Medulla oblongata (tissue), 1 donor: ENCODE data around the gene ITPR1.

Experiments used
- DNase-seq: peaks from one replicate; pipeline ENCODE4 v3.0.0-alpha.2; 2015; ENCODE audit errors: extremely low spot score

Gene ITPR1

DNA sequence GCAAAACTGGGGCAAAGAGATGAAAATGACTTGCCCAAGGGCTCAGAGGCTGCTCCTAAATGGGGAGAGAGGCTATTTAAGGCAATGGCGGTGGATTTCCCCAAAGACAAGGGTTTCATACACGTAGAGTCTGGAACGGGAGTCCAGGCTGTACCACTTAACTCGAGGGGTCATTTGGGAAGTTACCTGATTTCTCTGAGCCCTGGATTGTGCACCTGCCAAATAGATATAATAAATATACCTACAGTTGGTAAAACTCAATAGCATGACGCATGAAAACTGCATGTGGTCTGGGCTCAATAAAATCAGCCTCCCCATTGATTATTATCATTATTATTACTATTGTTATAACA, 1.3 kb upstream of the ITPR1 start:
- no peak for DNase-seq

DNA sequence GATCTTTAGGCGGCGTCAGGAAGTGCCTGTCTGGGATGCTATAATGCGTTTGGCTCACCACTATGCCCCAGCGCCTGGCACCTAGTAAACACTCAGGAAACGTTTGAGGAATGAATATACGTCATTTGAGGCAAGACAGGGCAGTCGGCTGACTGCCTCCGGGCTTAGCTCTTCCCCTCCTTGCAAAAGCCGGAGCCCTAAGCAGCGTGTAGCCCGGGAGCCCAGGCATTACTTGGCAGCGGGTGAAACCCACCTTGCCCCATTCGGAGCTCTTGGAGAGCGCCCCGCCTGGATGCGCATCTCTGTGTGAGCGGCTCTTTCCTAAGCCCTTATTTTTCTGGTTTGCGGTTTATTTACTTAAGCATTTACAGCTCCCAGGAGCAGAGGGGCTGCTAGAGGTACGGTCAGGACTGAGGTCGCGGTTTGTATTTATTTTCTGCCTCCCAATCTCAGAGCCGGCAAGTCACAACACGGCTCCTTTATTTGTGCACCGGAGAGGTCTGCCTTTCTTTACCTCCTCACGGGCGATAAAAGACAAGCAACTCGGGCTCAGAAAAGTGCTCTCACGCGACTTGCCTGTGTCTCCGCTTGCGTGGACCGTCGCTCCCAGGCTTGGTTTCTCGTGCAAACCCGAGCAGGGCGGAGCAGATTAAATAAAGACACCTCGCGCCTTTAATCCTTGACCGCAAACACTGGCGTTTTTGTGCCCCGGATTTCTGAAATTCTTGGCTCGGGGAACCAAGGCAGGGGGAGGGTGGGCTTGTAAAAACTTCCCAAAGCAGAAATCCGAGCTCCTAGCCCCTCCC, 737 bp upstream of the ITPR1 start:
- DNase-seq: peak; percentile 38

DNA sequence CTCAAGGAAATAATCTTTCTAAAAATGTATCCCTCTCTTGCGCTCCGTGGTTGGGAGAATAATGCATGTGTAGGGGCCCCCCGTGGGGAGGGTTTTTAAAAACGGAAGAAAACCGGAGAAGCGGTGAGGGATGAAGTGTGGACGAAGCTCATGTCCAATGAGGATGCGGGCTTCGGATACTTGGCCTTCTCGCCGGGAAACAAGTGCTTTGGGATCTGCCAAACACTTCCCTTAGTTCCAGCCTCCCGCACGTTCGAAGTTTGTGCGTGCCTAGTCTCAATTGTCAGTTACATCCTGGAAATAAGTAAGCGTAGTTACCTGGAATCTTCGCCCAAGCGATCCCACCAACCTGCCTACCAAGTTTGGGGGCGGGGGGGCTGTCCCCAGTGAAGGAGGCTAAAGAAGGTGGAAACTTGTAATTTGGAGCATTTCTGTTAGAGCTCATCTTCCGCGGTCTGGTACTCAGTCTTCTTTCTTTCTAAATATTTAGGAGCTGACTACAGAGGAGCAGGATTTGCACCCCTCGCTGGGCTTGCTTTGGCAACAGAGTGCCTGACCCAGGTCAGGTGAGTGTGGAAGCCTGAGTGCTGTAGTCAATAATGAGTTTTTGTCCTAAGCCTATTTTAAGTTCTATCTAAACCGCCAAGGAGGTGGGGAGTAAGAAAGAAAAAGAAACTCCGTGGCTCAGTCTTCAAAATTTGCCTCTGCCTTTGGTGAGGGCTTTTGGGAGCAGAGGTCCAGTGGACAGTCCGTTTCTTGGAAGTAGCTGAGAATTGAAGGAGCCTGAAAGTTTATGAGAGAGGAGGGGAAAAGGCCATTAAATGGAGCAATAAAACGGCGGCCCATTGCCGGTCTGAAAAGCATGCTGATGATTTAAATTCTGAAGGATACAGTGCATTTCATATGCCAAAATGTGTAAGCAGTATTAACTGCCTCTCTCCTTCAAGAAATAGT, 1.1 kb downstream of the ITPR1 start:
- peak; percentile 38 for DNase-seq

DNA sequence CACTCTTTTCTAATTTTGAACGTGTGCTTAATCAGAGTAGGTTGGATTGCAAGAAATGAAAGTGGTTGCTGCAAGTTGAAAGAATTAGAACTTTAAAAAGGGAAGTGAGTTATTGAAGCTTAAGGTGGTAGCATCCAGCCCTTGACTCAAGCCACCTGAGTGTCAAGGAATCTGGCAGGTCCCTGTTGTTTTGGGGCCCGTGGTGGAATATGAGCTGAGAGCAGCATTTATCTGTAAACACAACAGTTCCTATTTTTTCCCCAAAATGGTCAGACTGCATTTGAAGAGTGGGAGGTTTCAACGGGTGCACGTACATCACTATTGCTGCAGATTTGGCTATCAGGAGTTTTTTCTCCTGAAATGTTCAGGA, 1.7 kb downstream of the ITPR1 start:
- DNase-seq: no peak

DNA sequence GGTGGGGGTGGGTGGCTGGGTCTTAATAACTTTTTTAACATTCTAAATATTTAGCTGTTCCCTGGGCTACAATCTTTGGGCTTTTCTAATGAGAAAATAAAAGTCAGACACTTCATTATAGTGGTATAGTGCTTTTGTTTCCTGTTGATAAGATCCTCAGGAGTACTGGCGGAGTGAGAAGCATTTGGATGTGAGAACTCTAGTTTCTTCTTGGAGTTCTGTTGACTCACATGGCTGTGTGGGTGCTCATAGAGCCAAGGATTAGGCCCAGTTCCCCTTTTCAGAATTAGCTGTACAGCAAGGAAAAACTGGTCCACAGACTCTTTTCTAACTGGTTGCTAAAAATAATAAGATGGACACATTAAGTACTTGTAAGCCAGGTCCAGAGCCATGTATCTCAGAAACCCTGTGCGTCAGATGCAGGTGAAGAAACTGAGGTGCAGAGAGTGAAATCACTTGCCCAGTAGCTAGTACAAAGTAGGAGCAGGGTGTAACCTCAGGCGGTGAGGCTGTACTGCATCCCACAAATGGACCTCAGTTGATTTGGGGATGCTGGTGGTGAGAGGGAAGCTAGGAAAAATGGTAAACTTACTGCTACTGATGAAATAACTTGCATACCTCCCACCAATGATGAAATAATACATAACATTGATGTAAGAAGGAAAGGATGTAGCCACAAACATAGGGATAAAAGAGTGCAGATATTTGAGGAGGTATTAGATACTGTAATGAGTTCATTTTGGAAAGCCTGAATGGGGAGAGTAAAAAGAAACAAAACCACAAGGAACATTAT, 2.3 kb downstream of the ITPR1 start:
- peak; percentile 48 for DNase-seq

DNA sequence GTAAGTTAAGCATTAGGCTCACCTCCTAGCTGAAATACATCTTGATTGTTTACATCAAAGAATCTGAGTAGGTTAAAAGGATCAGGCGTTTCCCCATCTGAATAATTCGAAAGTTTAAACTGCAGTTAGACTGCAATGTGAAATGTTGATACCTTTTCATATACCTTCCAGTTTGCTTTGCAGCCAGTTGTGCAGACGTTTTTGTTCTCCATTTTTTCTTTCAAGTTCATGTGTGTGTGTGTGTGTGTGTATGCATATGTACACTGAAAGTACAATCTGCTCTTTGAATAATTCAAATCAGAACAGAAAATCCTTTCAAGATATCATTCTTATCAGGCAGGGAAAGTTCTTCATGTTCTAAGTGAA, 2.9 kb downstream of the ITPR1 start:
- DNase-seq: no peak

DNA sequence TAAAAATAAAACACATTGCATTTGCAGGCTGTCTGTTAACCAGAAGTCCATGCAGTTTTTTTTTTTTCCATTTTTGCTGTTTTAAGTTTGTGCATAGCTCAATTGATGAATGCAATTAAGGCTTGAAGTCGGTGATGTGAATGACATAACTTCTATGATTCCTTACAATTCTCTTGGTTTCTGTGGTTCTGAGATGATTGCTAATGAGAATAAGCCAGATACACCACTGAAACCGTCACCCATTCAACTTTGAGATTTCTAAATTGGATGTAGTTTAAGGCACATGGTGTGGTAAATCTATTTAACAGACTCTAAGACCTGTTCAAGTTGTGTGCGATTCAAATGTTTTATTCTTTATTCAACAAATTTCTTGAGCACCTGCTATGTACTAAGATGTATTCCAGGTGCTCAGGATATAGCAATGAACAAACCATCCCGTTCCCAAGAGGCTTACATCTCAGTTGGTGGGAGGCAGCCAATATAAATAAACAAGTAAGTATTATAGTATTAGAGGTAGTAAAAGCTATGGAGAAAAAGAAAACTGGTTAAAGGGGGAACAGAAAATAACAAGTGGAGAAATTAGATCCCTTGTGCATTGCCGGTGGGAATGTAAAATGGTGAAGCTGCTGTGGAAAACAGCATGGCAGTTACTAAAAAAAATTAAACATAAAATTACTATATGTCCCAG, 4.0 kb downstream of the ITPR1 start:
- no peak for DNase-seq

DNA sequence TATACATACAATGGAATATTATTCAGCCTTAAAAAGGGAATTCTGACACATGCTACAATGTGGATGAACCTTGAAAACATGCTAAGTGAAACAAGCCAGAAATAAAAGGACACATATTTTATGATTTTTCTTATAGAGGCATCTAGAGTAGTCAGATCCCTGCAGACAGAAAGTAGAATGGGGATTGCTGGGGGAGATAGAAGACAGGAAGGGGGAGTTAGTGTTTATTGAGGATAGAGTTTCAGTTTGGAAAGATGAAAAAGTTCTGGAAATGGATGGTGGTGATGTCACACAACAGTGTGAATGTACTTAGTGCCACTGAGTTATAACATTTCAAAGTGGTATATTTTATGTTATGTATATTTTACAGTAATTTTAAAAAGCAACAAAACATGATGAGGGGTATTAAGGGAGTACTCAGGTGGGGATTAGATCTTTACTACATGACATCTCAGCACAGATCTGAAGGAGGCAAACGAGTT, 4.7 kb downstream of the ITPR1 start:
- DNase-seq: no peak

DNA sequence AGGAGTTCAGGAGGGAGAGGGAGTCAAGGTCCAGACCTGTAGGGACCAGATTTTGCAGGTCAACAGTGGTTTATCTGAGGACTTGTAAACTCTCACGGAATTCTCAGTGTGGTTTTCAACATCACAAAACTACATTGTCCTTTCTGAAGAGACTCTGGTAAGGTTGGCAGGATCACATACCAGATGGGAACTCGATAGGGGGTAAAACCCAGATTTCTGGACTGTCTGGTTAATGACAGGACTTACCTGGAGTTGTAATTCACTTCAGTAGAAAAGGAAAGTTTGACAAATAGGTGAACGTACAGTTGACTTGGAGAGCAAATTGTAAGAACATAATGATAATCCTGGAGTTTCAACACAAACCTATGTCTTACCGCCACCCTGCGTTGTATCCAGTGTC, 5.3 kb downstream of the ITPR1 start:
- DNase-seq: no peak

DNA sequence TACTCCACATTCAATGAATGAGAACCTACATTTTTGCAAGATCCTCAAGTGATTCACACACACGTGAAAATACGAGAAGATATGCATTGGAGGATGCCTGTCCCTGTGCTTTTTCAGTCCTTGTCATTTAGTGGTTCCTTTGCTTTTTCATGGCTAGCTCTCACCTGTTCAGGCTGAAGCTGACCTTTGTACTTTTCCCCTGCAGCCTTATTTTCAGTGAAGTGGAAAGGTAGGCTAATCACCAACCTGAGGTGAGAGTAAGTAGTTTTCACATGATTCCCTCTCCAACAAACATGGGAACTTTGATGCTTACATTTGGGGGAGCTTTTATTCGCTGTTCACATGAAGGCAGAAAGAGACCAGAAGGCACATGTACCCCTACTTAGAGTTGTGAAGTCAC, 8.3 kb downstream of the ITPR1 start:
- no peak for DNase-seq

DNA sequence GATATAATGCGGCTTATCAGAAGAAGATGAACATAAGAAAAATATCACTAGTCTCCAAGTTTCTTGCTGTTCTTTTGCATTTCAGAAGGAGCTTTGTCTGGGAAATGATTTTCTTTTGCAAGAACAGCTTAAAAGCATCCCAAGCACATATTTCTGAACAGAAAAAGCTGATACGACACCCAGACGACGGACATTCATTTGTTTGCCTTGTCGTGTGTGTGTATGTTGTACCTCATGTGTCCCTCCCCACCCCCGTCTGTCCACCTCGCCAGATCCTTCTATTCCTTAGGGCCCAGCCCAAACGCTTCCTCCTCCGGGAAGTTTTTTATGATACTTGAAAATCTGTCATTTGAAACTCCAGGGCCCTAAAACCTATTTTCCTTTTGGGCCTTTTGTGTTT, 8.8 kb downstream of the ITPR1 start:
- DNase-seq: no peak

DNA sequence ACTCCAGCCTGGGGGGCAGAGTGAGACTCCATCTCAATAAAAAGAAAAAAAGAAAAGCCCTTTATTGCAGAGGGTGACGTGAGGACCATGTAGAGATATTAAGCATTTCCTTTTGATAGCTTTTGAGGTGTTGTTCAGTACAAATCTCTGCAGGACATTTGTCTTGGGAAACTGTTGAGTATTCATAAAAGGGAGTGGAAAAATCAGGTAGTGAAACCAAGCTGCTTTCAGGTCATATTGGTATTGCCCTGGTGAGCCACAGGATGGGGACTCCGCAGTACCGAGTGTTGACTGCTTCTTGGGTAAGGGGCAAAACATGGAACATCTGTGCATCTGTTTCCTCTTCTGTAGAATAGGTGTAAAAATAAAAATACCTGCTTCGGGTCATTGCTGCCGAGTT, 9.9 kb downstream of the ITPR1 start:
- DNase-seq: no peak

DNA sequence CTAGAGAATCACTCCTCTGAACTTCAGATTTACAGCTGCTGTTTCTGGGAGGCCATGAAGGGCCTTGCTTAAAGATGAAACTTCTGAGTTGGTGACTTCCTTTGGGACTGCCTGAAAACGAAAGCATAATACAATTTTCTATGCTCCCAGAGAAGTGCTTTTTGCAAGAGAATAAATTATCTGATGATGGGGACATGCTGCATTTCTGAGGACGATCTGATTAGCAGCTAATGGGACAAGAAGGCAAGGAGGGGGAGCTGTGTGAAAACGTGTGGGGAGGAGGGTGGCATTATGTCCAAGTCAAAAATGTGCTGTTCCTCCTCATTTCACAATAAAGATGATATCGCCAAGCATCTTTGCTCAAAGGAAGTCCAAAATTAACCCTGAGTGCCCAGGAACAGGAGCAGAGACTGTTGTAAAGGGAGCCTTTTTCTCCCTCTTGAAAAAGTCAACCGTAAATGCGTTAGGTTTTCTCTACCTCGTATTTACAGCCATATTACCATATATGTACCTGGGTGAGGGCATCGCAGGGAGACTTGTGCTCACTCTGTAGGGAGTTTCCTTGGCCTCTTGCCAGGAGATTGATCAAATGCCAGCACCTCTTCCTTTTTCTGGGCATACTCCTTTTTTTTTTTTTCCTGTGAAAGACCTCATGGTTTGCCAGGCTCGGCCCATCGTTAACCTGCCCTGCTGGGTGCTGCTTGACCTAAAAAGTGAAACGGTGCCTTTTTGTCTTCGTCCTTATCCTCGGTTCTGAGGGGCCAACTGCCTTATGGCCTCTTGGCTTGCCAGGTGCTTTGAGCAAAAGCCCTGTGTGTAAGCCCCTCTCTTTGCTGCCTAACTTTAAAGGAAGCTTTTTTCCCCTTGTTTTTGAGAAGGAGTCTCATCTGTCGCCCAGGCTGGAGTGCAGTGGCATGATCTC, 11.5 kb downstream of the ITPR1 start:
- DNase-seq: no peak

DNA sequence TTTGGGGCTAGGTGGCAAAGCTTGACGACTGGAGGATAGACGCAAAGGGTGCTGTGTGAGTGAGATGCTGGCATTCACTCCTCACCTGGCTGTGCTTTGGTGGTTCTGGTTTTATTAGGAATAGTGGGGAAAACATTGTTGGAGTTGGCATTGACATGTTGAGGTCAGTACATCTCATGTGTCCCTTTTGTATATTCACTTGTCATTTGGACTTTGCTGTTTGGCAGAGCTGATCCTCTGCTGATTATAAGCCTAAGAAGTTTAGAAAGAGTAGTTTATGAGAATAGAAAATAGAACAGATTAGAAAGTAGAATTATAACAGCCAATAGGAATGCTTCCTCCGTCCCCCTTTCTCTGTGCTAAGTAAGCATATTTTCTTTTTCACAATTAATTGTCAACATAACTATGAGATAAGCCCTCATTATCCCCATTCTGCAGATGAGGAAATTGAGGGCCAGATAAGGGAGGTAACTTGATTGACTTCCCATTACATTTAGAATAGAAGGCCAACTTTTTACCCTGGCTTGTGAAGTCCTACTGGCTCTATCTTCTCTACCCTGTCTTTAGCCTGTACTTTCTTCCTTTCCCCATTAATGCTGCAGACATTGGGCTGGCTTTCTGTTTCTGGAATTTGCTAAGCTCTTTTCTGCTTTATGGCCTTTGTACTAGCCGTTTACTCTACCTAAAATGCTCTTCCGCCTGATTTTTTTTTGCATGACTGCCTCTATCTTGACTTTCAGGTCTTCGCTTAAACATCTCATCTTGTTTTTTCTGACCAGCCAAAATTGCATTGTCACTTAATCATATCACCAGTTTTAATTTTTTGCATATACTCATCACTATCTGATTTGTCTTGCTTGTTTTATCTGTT, 12.8 kb downstream of the ITPR1 start:
- DNase-seq: no peak

DNA sequence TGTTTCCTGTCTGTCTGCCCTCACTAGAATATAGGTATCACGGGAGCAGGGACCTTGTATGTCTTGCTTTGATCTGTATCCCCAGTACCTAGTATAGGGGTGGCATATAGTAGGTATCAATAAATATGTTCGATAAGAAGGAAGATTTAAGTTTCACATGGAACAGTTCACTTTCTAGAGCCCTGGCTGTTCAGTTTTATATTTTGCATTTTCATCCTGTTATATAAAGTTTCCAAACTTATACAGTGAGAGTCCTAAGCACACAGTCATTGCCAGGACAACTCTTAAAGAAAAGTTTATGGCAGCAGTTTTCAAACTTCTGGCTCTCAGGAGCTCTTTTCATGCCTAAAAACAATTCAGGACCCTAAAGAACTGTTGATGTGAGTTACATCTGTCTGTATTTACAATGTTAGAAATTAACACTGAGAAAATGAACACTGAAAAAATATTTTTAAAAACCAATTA, 13.4 kb downstream of the ITPR1 start:
- DNase-seq: no peak

DNA sequence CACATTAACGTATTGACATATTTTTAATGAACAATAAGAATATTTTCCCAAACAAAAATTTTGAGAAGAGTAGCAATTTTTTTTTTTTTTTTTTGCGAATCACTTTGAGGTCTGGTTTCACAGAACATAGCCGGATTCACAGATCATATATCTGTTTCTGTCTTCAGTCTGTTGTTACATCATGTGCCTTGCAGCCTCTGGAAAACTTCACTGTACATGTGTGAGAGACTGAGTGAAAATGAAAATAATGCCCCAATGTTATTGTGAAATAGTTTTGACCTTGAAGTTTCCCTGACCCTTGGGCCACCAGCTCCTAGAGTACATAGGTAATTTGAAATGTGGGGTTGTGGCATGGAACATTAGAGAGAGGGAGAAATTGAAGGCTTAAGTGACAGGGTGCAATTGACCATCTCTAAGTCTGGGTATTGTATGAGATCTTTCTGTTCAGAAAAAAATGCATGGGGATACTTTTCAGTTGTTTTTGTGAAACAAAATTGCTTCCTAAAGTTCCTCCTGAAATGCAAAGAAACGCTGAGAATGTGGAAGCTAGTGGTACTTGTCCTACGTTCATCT, 14.0 kb downstream of the ITPR1 start:
- DNase-seq: no peak

DNA sequence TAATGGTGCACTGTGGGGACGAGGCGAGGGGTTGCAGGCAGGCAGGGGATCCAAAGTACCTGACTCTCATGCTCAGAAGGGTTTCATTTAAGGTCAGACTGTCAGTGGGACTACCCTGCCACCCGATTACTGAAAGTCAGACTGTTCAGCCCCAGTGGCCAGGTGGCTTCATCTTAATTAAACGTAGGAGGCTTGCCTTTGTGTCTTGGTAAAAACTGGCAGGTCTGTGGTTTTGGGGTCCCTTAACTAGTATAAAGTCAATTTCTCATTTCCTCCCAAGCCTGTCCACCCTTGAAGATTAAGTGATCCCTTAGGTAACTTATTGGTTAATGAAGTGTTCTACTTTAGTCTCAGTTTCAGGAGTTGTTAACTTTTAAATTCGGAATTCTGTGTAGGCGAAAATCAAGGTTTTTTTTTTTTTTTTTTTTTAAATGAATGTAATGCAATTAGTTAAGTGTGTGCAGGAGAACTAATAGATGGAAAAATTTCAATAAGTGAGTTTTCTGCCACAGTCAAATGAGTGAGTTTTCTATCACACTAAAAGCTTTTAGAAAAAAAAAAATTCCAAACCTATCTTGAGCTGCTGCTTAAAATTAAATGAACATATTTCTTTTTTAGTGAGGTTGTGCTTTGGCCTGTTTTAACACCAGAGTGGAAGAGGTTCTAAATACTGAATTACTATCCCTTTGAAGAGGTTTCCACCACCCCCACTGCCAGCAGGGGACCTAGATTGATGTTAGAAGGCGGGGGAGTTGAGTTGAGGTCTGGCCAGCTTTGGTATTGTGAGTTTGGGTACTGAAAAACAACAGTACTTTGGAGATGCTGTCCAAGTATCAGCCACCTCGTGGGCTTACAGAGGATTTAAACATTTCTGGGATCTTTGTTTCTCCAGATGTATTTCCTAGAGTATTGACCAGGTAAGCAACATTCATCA, 15.2 kb downstream of the ITPR1 start:
- DNase-seq: no peak

DNA sequence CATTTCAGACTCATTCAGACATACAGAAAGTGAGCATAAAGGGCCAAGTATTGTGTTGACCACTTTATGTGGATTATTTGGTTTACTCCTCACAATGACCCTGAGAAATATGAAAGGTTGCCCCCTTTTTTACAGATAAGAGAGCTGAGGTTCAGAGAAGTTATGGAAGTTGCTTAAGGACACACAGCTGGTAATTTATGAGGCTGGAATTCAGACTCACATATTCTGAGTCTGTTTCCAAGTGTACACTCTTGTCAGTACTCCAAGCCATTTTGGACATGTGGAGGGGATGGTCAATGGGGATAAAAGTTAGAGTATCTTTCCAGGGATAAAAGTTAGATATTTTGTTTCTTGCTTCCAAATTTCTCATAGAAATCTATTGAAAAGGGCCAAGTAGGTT, 15.9 kb downstream of the ITPR1 start:
- DNase-seq: no peak
